ENCODE data around the gene PPP1R8.

- no peak for TF ChIP-seq EZH2phosphoT487 (IDR thresholded peaks at IDR 0.05; ENCODE audit: insufficient read depth, low read depth)
- TF ChIP-seq EZH2 (IDR thresholded peaks at IDR 0.05; ENCODE audit: insufficient read depth, poor library complexity, severe bottlenecking), result no peak
Measured at GRCh38 chr1:27885114-27885528, 54.5 kb downstream of the PPP1R8 start.

All from GM23248 (cell line).